Stimulated activated CD8-positive, alpha-beta memory T cell treated with anti-CD3 and anti-CD28 coated beads, Interleukin-2, amount 100 ng/mL, for 48 hours (primary cell): ENCODE data around the gene C8A.

Experiments
- DNase-seq, 2 donors: peaks; one replicate each; pipeline ENCODE4 v3.0.0-alpha.2; 2020; ENCODE audit warnings: low read depth in 2 of 2

Gene C8A

GRCh38 chr1:56927171-56927570, 72.6 kb downstream of the C8A start:
- no peak for DNase-seq

- no peak for DNase-seq
These were observed 73.4 kb downstream of the C8A start for GRCh38 chr1:56927986-56928385.

GRCh38 chr1:56929492-56929891, 74.9 kb downstream of the C8A start:
- no peak for DNase-seq

GRCh38 chr1:56931211-56931610, 76.6 kb downstream of the C8A start:
- no peak for DNase-seq

- DNase-seq, result no peak
These were observed 77.1 kb downstream of the C8A start for GRCh38 chr1:56931686-56932085.

- DNase-seq, result no peak
These were observed 78.6 kb downstream of the C8A start for GRCh38 chr1:56933161-56933560.

- DNase-seq, result no peak
These were observed 79.0 kb downstream of the C8A start for GRCh38 chr1:56933606-56934005.

GRCh38 chr1:56934430-56935060, 79.9 kb downstream of the C8A start:
- no peak for DNase-seq

- DNase-seq, result no peak
These were observed 84.0 kb downstream of the C8A start for GRCh38 chr1:56938646-56939045.

- no peak for DNase-seq
These were observed 84.6 kb downstream of the C8A start for GRCh38 chr1:56939209-56939608.

GRCh38 chr1:56940039-56940438, 85.4 kb downstream of the C8A start:
- DNase-seq, result no peak

- DNase-seq, result no peak
These were observed 93.9 kb downstream of the C8A start for GRCh38 chr1:56948403-56949023.

GRCh38 chr1:56952501-56952900, 97.9 kb downstream of the C8A start:
- DNase-seq, result no peak

- no peak for DNase-seq
These were observed 98.8 kb downstream of the C8A start for GRCh38 chr1:56953386-56953785.

- DNase-seq, result no peak
These were observed 100.1 kb downstream of the C8A start for GRCh38 chr1:56954664-56955063.

- no peak for DNase-seq
These were observed 103.3 kb downstream of the C8A start for GRCh38 chr1:56957931-56958330.

GRCh38 chr1:56958526-56958925, 103.9 kb downstream of the C8A start:
- DNase-seq, result no peak

GRCh38 chr1:56961426-56961825, 106.8 kb downstream of the C8A start:
- no peak for DNase-seq

- DNase-seq, result no peak
These were observed 109.1 kb downstream of the C8A start for GRCh38 chr1:56963667-56964066.

- DNase-seq, result no peak
These were observed 109.9 kb downstream of the C8A start for GRCh38 chr1:56964349-56965017.

GRCh38 chr1:56965191-56965590, 110.6 kb downstream of the C8A start:
- DNase-seq, result no peak

GRCh38 chr1:56965916-56966697, 111.5 kb downstream of the C8A start, which contains the start of gene C8B:
Gene C8B (minus strand): TSS chr1:56966015. CDS start chr1:56965948, 67 bp downstream.
- DNase-seq, result no peak

GRCh38 chr1:56966698-56966999, 112.1 kb downstream of the C8A start:
- no peak for DNase-seq
